Fibroblast of lung (primary cell): Measurements from ENCODE around the gene NFASC. TPM values are rescaled to one million over a fixed set of nuclear protein-coding genes. Genes with fewer than 3 reads are reported as not detected.

Source experiments
- DNase-seq, 2 donors: peaks; one replicate each; pipeline versions ENCODE4 v3.0.0 to v3.0.0-alpha.2; 2010; ENCODE audit warnings: low read depth in 2 of 2
- H2AFZ ChIP-seq: 2 replicates; pipeline ENCODE4 v1.5.1; 2012; ENCODE audit warnings: low read length, control low read depth, inconsistent platforms
- H3K27ac ChIP-seq: 2 replicates; pipeline ENCODE4 v1.5.1; 2011; ENCODE audit warnings: low read length, control low read depth; ENCODE audit not compliant: insufficient read depth
- H3K27me3 ChIP-seq: 2 replicates; pipeline ENCODE4 v1.5.1; 2011; ENCODE audit warnings: mild to moderate bottlenecking, low read length; ENCODE audit not compliant: control insufficient read depth, insufficient read depth
- H3K36me3 ChIP-seq: 2 replicates; pipeline ENCODE4 v1.5.1; 2011; ENCODE audit warnings: low read length; ENCODE audit not compliant: control insufficient read depth, insufficient read depth
- H3K4me1 ChIP-seq: 2 replicates; pipeline ENCODE4 v1.5.1; 2011; ENCODE audit warnings: low read length; ENCODE audit not compliant: control insufficient read depth, insufficient read depth; ENCODE audit errors: extremely low read depth
- H3K4me2 ChIP-seq: 2 replicates; pipeline ENCODE4 v1.5.1; 2011; ENCODE audit warnings: low read length, control low read depth; ENCODE audit not compliant: insufficient read depth; ENCODE audit errors: extremely low read depth
- H3K4me3 ChIP-seq, 4 experiments: fragments of 200-600 bp in 1 of 4; sonication (generic) in 1 of 4; replicated peaks in 1 of 4; 2 replicates each; pipeline ENCODE4 v1.5.1; 2011 to 2016; ENCODE audit warnings: low read length in 4 of 4, low read depth in 3 of 4, mild to moderate bottlenecking in 3 of 4, control low read depth in 2 of 4, inconsistent platforms in 1 of 4, mixed read lengths in 1 of 4; ENCODE audit not compliant: insufficient read depth in 1 of 4; ENCODE audit errors: control extremely low read depth in 1 of 4
- H3K79me2 ChIP-seq: 2 replicates; pipeline ENCODE4 v1.5.1; 2012; ENCODE audit warnings: mild to moderate bottlenecking, low read length, inconsistent platforms; ENCODE audit not compliant: control insufficient read depth, insufficient read depth
- H3K9ac ChIP-seq: 2 replicates; pipeline ENCODE4 v1.5.1; 2011; ENCODE audit warnings: mild to moderate bottlenecking, low read length, control low read depth; ENCODE audit not compliant: insufficient read depth
- H3K9me3 ChIP-seq: 2 replicates; pipeline ENCODE4 v1.5.1; 2012; ENCODE audit warnings: low read depth, low read length; ENCODE audit not compliant: control insufficient read depth, insufficient read depth
- H4K20me1 ChIP-seq: 2 replicates; pipeline ENCODE4 v1.5.1; 2011; ENCODE audit warnings: low read length; ENCODE audit not compliant: control insufficient read depth, insufficient read depth; ENCODE audit errors: extremely low read depth
- EZH2 ChIP-seq: IDR thresholded peaks from 2 replicates; pipeline ENCODE4 v1.5.1; 2012; ENCODE audit warnings: low read length, control low read depth, mild to moderate bottlenecking; ENCODE audit errors: missing control alignments
- polyA plus RNA-seq, 2 donors: library from polyadenylated mRNA; depleted of rRNA in 1 of 2; stranded (reverse) in 1 of 2; unstranded in 1 of 2; fragments of >200 nt; gene quantifications; 2 replicates each; pipeline ENCODE4 v1.2.1, GENCODE V29; 2011 to 2012; ENCODE audit warnings: missing spikeins in 1 of 2
- total RNA-seq: library from RNA; depleted of rRNA; stranded (reverse); fragments of >200 nt; gene quantifications from 2 replicates; pipeline ENCODE4 v1.2.1, GENCODE V29; 2014
- TF ChIP-seq, protein P1 (sequence below), 2 donors: IDR thresholded peaks in 1 of 2; conservative IDR thresholded peaks in 1 of 2; 1 replicate in 1 of 2; 2 replicates in 1 of 2; pipeline ENCODE4 v1.5.1; 2011 to 2012; ENCODE audit warnings: low read length in 2 of 2, control low read depth in 1 of 2, inconsistent platforms in 1 of 2, low read depth in 1 of 2, mild to moderate bottlenecking in 1 of 2

Gene NFASC
- total and polyA plus RNA-seq, 2 donors (not counting 1 experiment from before 2014, with no cell fraction given), result 13.4 to 16.5 TPM

GRCh38 chr1:205009670-205010069 lies 139.0 kb downstream of the NFASC start:
- Histone ChIP-seq H4K20me1 (no peaks in the 10 kb centered on the region), H3K4me3 (no peak overlapping the region), H3K36me3 (no peaks in the 10 kb centered on the region), H3K9me3 (no peaks in the 10 kb centered on the region), H2AFZ (no peak overlapping the region), H3K79me2 (no peaks in the 10 kb centered on the region), H3K4me1 (no peaks in the 10 kb centered on the region), H3K9ac (no peak overlapping the region), H3K27ac (no peak overlapping the region), H3K27me3 (no peaks in the 10 kb centered on the region), H3K4me2 (no peak overlapping the region)
- TF ChIP-seq, protein P1, sequence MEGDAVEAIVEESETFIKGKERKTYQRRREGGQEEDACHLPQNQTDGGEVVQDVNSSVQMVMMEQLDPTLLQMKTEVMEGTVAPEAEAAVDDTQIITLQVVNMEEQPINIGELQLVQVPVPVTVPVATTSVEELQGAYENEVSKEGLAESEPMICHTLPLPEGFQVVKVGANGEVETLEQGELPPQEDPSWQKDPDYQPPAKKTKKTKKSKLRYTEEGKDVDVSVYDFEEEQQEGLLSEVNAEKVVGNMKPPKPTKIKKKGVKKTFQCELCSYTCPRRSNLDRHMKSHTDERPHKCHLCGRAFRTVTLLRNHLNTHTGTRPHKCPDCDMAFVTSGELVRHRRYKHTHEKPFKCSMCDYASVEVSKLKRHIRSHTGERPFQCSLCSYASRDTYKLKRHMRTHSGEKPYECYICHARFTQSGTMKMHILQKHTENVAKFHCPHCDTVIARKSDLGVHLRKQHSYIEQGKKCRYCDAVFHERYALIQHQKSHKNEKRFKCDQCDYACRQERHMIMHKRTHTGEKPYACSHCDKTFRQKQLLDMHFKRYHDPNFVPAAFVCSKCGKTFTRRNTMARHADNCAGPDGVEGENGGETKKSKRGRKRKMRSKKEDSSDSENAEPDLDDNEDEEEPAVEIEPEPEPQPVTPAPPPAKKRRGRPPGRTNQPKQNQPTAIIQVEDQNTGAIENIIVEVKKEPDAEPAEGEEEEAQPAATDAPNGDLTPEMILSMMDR (conservative IDR thresholded peaks at IDR 0.05 in 1 of 2, IDR thresholded peaks at IDR 0.05 in 1 of 2; ENCODE audit: low read depth in 1 of 2, low read length in 2 of 2), result no peak
- no peak for TF ChIP-seq EZH2
- no peak for DNase-seq

GRCh38 chr1:205012391-205013140 lies 141.9 kb downstream of the NFASC start:
- DNase-seq, result peak in 1 of 2 donors; percentile 16
- H3K27me3 ChIP-seq, result no peaks in the 10 kb centered on the region
- no peaks in the 10 kb centered on the region for H3K4me1 ChIP-seq
- no peak overlapping the region for H3K4me3 ChIP-seq
- H3K36me3 ChIP-seq, result no peaks in the 10 kb centered on the region
- TF ChIP-seq, protein P1 (conservative IDR thresholded peaks at IDR 0.05 in 1 of 2, IDR thresholded peaks at IDR 0.05 in 1 of 2; ENCODE audit: low read depth in 1 of 2, low read length in 2 of 2), result no peak
- TF ChIP-seq EZH2, result no peak
- no peaks in the 10 kb centered on the region for H3K79me2 ChIP-seq
- H2AFZ ChIP-seq, result no peak overlapping the region
- no peaks in the 10 kb centered on the region for H4K20me1 ChIP-seq
- H3K9ac ChIP-seq, result no peak overlapping the region
- H3K27ac ChIP-seq, result no peak overlapping the region
- no peak overlapping the region for H3K4me2 ChIP-seq
- no peaks in the 10 kb centered on the region for H3K9me3 ChIP-seq

DNA sequence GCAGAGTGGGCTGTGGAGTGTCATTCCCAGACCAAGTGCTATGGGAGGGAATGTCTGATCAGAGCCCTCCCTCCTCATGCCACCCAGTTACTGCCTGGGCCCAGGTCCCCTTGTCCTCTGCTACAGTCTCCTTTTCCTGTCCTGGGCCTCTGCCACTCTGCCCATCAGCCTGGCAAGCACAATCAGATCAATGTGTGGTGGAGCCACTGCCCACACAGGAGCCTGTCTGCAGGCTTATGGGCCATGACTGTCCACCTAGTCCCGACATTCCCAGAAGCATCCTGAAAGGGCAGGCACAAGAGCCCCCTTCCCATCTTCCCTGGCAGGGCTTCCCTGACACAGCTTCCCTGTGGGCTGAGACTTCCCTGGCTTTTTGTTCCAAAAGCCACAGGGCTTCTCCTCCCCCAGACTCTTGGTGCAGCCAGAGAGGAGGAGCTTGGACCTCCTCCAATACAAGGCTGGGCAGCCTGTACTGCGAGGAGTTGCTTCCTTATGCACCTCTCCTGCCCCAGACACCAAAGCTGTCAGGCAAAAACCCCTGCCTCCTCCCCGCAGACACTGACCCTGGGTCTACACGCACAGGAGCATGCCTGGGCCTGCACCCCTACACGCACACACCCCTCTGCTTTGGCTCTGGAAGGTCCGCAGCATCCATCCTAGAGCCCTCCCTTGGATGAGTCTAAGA lies 143.2 kb downstream of the NFASC start:
- no peak for TF ChIP-seq EZH2
- TF ChIP-seq, protein P1 (conservative IDR thresholded peaks at IDR 0.05 in 1 of 2, IDR thresholded peaks at IDR 0.05 in 1 of 2; ENCODE audit: low read depth in 1 of 2, low read length in 2 of 2), result no peak
- Histone ChIP-seq H3K27ac (no peak overlapping the region), H3K4me1 (no peaks in the 10 kb centered on the region), H2AFZ (no peak overlapping the region), H3K4me2 (no peak overlapping the region), H3K79me2 (no peaks in the 10 kb centered on the region), H3K36me3 (no peaks in the 10 kb centered on the region), H3K9ac (no peak overlapping the region), H3K9me3 (no peaks in the 10 kb centered on the region), H3K27me3 (no peaks in the 10 kb centered on the region), H4K20me1 (no peaks in the 10 kb centered on the region), H3K4me3 (no peak overlapping the region)
- peak in 1 of 2 donors; percentile 65 for DNase-seq
